ENCODE data around the gene CCDC12.

CCDC12 gene

GRCh38 chr3:46976326-46977190, at the start of gene CCDC12:
TSS of gene CCDC12 (minus strand) at chr3:46976745. CDS start at chr3:46976732, 13 bp downstream.
- DNase-seq (ENCODE audit: low read depth, low spot score): peak; percentile 95

DNA sequence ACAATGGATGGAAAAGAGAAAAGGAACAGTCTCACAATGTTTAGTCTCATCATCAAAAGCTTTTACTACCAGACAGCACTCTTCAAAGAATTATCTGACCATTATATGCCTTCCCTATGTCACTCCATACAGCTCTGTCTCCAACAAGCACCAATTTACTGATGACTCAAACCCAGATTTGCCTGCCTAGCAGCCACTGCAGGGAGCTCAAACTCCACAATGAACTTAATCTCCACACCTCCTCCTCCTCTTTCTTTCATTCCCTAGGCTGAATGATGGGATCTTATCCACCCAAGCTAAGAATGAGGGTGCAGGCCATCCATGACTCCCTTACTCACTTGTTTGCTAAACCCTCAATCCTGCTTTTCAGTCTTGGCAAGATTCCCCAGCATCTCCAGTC, 48.4 kb upstream of the CCDC12 start:
- DNase-seq (ENCODE audit: low read depth, low spot score): no peak

DNA sequence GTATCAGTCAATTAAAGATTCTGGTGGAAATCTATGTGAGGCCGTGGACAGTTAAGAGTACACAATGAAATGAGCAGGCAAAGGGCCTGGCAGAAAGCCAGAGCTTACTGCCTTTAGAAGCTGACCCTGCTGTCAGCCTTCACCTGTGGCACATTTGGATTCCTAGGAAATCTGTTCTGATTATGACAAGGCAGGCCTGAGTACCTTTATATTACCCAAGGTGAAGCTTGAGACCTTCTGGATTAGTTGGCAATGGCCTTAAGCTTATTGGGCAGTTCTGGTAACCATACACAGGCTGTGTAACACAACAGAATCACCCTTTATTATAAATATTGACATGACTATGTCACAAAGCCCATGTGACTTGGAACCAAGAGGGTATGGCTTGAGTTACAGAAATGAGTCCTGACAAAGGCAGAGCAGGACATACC, 46.1 kb upstream of the CCDC12 start:
- DNase-seq (ENCODE audit: low read depth, low spot score): no peak

GRCh38 chr3:47020311-47020710, 43.8 kb upstream of the CCDC12 start:
- DNase-seq (ENCODE audit: low read depth, low spot score): no peak

GRCh38 chr3:47019201-47019600, 42.7 kb upstream of the CCDC12 start:
- no peak for DNase-seq (ENCODE audit: low read depth, low spot score)

- DNase-seq (ENCODE audit: low read depth, low spot score): no peak
Observed at GRCh38 chr3:47018269-47018611, 41.7 kb upstream of the CCDC12 start.

GRCh38 chr3:47017504-47018268, 41.1 kb upstream of the CCDC12 start:
- no peak for DNase-seq (ENCODE audit: low read depth, low spot score)

DNA sequence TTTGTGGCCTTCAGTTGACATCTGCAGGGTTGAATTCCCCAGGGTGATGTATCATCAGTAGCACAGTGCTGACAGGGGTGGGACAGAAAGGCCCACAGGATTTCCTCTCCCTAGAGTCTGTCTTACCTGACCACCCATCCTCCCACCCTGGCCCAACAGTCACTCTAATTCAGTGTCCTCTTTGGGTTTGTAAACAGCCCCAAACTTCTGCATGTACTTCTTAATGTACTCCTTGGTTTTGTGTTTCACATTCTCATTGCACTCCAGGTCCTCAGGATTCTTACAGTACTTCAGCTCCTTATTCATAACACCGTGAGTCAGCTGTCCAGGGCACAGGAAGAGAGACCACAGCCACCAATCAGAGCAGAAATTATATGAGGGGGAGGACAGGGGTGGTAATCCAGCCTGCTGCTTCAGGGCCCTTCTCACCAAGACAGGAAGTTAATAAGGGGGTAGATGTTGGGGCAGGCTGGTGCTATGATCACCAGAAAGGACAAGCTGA, 40.4 kb upstream of the CCDC12 start:
- DNase-seq (ENCODE audit: low read depth, low spot score): no peak

DNA sequence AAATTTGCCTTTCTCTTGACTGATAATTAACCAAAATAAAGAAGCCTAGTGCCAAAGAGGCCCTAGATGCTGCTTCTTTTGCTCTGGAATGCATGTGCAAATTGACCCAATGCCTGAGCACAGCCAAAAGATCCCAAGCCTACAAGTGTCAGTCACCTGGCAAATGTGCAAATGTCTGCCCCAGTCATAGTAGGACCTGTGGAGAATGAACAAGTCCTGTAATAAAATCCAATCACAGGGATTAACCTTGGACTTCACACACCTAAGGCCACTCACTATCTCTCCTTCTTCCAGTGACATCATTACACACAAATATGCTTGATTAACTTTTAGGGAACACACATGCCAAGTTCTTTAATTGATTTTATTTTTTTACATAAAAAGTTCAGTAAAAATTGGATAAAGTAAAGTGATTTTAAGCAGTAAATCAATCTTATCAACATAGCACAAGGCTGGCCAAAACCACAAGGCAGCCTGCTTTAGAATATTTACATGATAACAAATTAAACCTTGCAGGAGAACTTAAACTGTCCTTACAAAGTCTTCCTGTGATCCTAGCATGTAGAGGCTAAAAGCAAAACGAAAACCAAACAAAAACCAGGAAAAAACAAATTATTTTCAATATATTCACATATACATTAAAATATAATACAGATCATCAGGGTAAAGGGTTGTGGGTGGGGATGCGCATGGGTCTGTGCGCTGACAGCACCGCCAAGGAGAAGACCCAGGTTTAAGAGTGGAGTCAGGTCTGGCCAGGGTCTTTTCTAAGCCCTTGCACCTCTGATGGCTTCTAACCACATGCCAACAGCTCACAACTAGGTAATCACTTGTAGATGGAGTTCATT, 39.8 kb upstream of the CCDC12 start:
- no peak for DNase-seq (ENCODE audit: low read depth, low spot score)

DNA sequence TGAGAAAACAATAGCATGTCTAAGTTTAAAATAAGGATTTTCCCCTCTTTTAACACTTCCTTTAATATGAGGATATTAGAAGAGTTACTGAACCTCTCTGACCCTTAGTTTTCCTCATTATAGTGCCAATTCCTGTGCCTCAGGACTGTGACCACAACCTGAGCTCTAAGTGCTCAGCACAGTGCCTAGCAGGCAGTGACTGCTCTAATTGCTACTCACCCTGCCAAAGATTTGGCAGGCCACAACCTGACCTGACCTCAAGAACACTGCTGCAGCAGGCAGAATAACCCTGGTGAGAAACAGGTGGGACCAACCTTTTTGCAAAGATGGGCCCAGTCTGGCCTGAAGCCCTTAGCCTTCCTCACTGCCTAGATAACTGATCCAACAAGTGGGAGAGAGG, 38.6 kb upstream of the CCDC12 start:
- no peak for DNase-seq (ENCODE audit: low read depth, low spot score)

- DNase-seq (ENCODE audit: low read depth, low spot score): no peak
Observed at GRCh38 chr3:47014036-47014435, 37.5 kb upstream of the CCDC12 start.

- no peak for DNase-seq (ENCODE audit: low read depth, low spot score)
Observed at GRCh38 chr3:47013231-47013630, 36.7 kb upstream of the CCDC12 start.

DNA sequence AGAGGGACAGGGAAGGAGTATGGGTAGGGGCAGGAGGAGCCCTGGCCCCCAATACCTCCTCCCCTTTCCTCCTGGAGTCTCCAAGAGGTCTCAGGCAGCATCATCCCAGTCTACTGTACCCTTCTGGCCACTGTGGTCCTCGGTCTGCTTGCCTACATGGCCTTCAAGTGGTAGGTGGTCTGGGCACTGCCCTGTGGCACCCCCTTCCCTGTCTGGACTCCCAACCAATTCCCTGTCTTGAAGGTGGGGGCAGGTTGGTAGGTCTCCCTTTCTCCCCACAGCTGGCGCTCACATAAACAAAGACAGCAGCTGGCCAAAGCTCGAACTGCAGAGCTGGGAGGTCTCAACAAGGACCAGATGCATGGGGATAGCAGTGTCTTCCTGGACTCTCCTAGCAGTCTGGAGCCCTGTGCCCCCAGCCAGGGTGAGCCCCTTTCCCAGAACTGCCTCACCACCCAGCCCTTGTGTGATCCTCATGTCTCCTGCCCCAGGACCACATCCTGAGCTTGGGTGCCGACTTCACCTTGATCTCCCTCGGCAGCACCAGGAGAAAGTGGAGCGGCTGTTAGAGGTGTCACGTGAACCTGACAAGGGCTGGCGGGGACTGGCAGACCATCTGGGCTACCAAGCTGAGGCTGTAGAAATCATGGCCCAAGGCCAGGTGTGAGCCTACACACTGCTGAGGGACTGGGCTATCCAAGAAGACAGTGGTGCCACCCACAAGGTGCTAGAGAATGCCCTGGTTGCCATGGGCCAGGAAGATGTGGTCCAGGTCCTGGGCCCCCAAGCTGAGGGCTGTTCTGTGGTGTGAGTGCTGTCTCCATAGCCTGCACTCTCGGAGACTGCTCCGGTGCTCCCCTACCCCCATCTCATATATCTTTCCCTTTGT, 36.0 kb upstream of the CCDC12 start:
- no peak for DNase-seq (ENCODE audit: low read depth, low spot score)

DNA sequence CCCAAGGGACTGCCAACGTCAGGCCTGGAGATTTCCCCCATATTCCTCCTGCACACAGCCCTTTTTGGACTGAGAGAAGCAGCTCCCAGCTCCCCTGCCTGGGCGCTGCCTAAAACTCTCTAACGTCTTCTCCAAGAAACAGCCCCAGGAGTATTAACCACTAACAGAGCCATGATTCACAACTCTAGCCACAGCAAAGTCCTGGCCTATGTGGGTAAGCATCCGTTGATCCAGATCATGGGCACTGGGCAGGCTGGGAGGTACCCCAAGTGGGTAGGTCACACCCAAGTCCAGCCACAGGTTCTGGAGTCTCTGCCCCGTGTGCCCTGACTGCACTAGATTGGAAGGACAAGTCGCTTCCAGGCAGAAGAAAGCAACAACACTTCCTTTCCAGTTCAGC, 34.8 kb upstream of the CCDC12 start:
- DNase-seq (ENCODE audit: low read depth, low spot score): no peak

DNA sequence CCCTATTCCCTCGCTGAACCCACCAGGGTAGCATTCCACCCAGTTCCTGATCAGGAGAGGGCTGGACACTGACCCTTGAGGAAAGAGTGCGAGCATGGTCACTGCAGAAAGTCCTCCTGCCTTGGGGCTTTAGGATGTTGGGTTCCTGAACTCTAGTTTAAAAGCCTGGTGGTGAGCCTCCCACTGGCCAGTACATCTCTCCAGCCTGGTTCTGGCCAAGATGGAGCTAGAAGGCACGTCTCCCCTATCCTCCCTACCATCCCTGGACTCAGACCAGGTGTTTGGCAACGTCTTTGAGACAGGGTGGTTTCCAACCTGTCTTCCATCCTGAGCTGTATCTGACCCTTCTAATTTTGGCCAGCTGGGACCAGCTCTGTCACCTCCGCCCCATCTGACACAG, 34.4 kb upstream of the CCDC12 start:
- no peak for DNase-seq (ENCODE audit: low read depth, low spot score)

- no peak for DNase-seq (ENCODE audit: low read depth, low spot score)
Observed at GRCh38 chr3:47010111-47010712, 33.7 kb upstream of the CCDC12 start.

- DNase-seq (ENCODE audit: low read depth, low spot score): no peak
Observed at GRCh38 chr3:47009225-47010110, 32.9 kb upstream of the CCDC12 start.

GRCh38 chr3:47008851-47009224, 32.3 kb upstream of the CCDC12 start:
- DNase-seq (ENCODE audit: low read depth, low spot score): no peak

GRCh38 chr3:47008234-47008796, 31.8 kb upstream of the CCDC12 start:
- no peak for DNase-seq (ENCODE audit: low read depth, low spot score)
